DND-41 (cell line): Measurements from ENCODE around the gene TGM2.

Source experiments
- EZH2 ChIP-seq: IDR thresholded peaks from 3 replicates; pipeline ENCODE4 v1.6.1; 2012; ENCODE audit warnings: borderline replicate concordance, low read depth, mild to moderate bottlenecking, moderate library complexity, low read length, inconsistent platforms; ENCODE audit not compliant: severe bottlenecking
- TF ChIP-seq, protein P1 (sequence below): IDR thresholded peaks from 2 replicates; pipeline ENCODE4 v1.5.1; 2012; ENCODE audit warnings: borderline replicate concordance, low read length, moderate library complexity, mild to moderate bottlenecking; ENCODE audit not compliant: poor library complexity, severe bottlenecking; ENCODE audit errors: extremely low read depth

DNA sequence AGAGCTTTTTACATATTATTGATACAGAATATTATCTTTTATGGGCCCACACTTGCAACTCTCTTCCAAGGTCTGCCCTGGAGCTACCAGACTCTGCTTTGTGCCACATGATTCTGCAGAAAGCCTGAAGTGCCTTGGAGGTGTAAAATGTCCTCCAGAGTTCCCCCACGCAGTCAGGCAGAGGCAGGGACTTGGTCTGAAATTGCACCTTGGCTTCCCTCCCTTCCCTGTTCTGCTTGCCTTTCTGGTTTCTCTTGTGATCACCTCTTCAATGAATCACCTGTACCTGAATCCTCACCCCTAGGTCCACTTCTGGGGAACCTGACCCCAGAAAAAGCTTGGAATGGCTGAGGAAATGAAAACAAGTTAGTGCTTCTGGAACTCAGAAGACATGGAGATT is 43.0 kb upstream of the TGM2 start:
- TF ChIP-seq, protein P1, sequence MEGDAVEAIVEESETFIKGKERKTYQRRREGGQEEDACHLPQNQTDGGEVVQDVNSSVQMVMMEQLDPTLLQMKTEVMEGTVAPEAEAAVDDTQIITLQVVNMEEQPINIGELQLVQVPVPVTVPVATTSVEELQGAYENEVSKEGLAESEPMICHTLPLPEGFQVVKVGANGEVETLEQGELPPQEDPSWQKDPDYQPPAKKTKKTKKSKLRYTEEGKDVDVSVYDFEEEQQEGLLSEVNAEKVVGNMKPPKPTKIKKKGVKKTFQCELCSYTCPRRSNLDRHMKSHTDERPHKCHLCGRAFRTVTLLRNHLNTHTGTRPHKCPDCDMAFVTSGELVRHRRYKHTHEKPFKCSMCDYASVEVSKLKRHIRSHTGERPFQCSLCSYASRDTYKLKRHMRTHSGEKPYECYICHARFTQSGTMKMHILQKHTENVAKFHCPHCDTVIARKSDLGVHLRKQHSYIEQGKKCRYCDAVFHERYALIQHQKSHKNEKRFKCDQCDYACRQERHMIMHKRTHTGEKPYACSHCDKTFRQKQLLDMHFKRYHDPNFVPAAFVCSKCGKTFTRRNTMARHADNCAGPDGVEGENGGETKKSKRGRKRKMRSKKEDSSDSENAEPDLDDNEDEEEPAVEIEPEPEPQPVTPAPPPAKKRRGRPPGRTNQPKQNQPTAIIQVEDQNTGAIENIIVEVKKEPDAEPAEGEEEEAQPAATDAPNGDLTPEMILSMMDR = no peak
- no peak for TF ChIP-seq EZH2
